Psoas muscle (tissue), 8 donors: ENCODE data around the gene DENND5A. TPM values are rescaled to one million over a fixed set of nuclear protein-coding genes. Genes with fewer than 3 reads are reported as not detected.

ENCODE experiments used
- ATAC-seq, 4 donors: fragments of 200-7000 bp; cut with Tn5 transposase; one replicate each; pipeline ENCODE4 v1.9.1; 2020; ENCODE audit warnings: moderate library complexity in 3 of 4, mild to moderate bottlenecking in 2 of 4
- DNase-seq, 2 donors: peaks; one replicate each; pipeline ENCODE4 v3.0.0-alpha.2; 2020
- H3K27ac ChIP-seq: fragments of 200-600 bp; one replicate; pipeline ENCODE4 v1.8.0; 2022
- H3K27me3 ChIP-seq, 3 donors: fragments of 200-600 bp in 1 of 3; one replicate each; pipeline versions ENCODE4 v1.6.1 to v1.8.0; 2013 to 2022; ENCODE audit warnings: low read length in 2 of 3, mild to moderate bottlenecking in 2 of 3, moderate library complexity in 1 of 3; ENCODE audit not compliant: insufficient read depth in 3 of 3
- H3K36me3 ChIP-seq, 2 donors: fragments of 200-600 bp in 1 of 2; one replicate each; pipeline versions ENCODE4 v1.6.1 to v1.8.0; 2013 to 2022; ENCODE audit warnings: low read depth in 1 of 2, mild to moderate bottlenecking in 1 of 2, moderate library complexity in 1 of 2; ENCODE audit not compliant: insufficient read depth in 1 of 2
- H3K4me1 ChIP-seq: fragments of 200-600 bp; one replicate; pipeline ENCODE4 v1.8.0; 2022
- H3K4me3 ChIP-seq: fragments of 200-600 bp; one replicate; pipeline ENCODE4 v1.8.0; 2022; ENCODE audit warnings: mild to moderate bottlenecking
- H3K9me3 ChIP-seq: fragments of 200-600 bp; one replicate; pipeline ENCODE4 v1.8.0; 2022
- CTCF ChIP-seq: fragments of 200-600 bp; IDR thresholded peaks from one replicate; pipeline ENCODE4 v1.8.0; 2022; ENCODE audit warnings: antibody characterized with exemption
- WGBS, 3 donors: extraction: QIAGEN DNeasy Blood & Tissue Kit; methylation state at CpG; one replicate each; pipeline versions ENCODE4 v1.1.6 to v1.1.7; 2013; 5-methylcytosine and 5-hydroxymethylcytosine counted together
- intact Hi-C, 2 donors: fragments of 100-400 bp; cut with DNase I; formaldehyde crosslinking; loops; one replicate each; pipeline versions ENCODE4 v1.11.0 to v1.14.2; 2022
- polyA plus RNA-seq, 3 donors: library from polyadenylated mRNA; stranded (reverse); fragments of 200-250 nt; gene quantifications; one replicate each; pipeline ENCODE4 v1.2.3, GENCODE V29; 2013
- total RNA-seq, 4 donors: library from RNA; stranded (reverse); fragmentation: NEBNext Ultra II Directional in 2 of 4; extraction: Animal tissue kit (Norgen Biotek cat#: 25700) in 2 of 4; gene quantifications; one replicate each; pipeline versions ENCODE4 v1.2.1 to v1.2.4, GENCODE V29; 2021 to 2023
- donor health status: healthy with polysubstance abuse.
- donor health status: DM: no; HTN: no; CAD: no; lungs with moderate emphysema.
- donor health status: Bipolar disorder and iron deficiency.
- donor health status: healthy.
- donor health status: DM: yes; HTN: yes; CAD: no.
- donor health status: DM: no; HTN: no; CAD: no.
- donor health status: DM: no; HTN: no; CAD: no.
- donor health status: DM: yes; HTN: yes; CAD: no.

DENND5A gene
- total and polyA plus RNA-seq, 7 donors: 27.2 to 82.1 (median 30.8) TPM

GRCh38 chr11:9125185-9125886, 139.8 kb downstream of the DENND5A start:
- Histone ChIP-seq H3K4me3 (no peak overlapping the region), H3K27ac (no peak overlapping the region), H3K9me3 (no peaks in the 10 kb centered on the region), H3K4me1 (peaks cover under 1% of the 10 kb centered on the region), H3K27me3 (no peaks in the 10 kb centered on the region), H3K36me3 (no peaks in the 10 kb centered on the region)
- TF ChIP-seq CTCF: no peak
- ATAC-seq (no peak), DNase-seq (no peak)
- WGBS, 3 donors: 89 to 96% (median 91%) methylated on average over 2 of the region's 2 CpGs
- intact Hi-C loops: loop anchor here in 1 of 2 donors (5.0 kb wide), 1 partner anchor 33 kb away; the partner anchor contains the start of gene SCUBE2

GRCh38 chr11:9123595-9124304, 141.4 kb downstream of the DENND5A start:
- DNase-seq (no peak), ATAC-seq (no peak)
- intact Hi-C loops: no loop called here
- Histone ChIP-seq H3K9me3 (no peaks in the 10 kb centered on the region), H3K27ac (no peak overlapping the region), H3K27me3 (no peaks in the 10 kb centered on the region), H3K36me3 (no peaks in the 10 kb centered on the region), H3K4me3 (no peak overlapping the region), H3K4me1 (no peaks in the 10 kb centered on the region)
- 70 to 80% (median 78%) methylated on average over 2 of the region's 2 CpGs for WGBS, 3 donors
- TF ChIP-seq CTCF: no peak

GRCh38 chr11:9121469-9121796, 143.7 kb downstream of the DENND5A start:
- no peak overlapping the region for H3K4me3 ChIP-seq
- no peaks in the 10 kb centered on the region for H3K9me3 ChIP-seq
- no peaks in the 10 kb centered on the region for H3K4me1 ChIP-seq
- intact Hi-C loops: no loop called here
- DNase-seq (no peak), ATAC-seq (no peak)
- no peak overlapping the region for H3K27ac ChIP-seq
- TF ChIP-seq CTCF: no peak
- no peaks in the 10 kb centered on the region for H3K36me3 ChIP-seq
- WGBS, 3 donors: 96 to 97% (median 96%) methylated on average over 2 of the region's 2 CpGs
- no peaks in the 10 kb centered on the region for H3K27me3 ChIP-seq

GRCh38 chr11:9120664-9121468, 144.3 kb downstream of the DENND5A start:
- Histone ChIP-seq H3K27me3 (no peaks in the 10 kb centered on the region), H3K4me1 (no peaks in the 10 kb centered on the region), H3K4me3 (no peak overlapping the region), H3K9me3 (no peaks in the 10 kb centered on the region), H3K36me3 (no peaks in the 10 kb centered on the region), H3K27ac (no peak overlapping the region)
- intact Hi-C loops: no loop called here
- WGBS, 3 donors: 45 to 50% (median 46%) methylated on average over 9 of the region's 9 CpGs
- ATAC-seq (peak in 3 of 4 donors; percentile 27 to 62 (median 43)), DNase-seq (no peak)
- TF ChIP-seq CTCF: no peak
